ENCODE data around the gene AQP1.

The AQP1 gene

GRCh38 chr7:30934732-30935568, 23.3 kb downstream of the AQP1 start:
- DNase-seq (ENCODE audit: low read depth in 2 of 2), result no peak

DNA sequence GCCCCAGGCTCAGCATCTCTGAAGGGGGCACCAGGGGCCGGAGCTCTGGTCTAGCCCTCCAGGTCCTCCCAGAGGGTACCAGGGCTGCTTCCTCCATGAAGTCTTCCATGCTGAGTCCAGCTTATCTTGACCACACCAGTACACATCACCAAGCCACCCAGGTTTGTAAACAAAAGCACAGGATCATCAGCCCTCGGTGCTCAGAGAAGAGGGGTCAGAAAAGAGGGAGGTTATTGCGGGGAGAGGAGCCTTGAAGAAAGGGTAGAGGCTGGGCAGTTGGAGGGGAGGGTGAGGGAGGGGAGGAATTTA, 23.9 kb downstream of the AQP1 start:
- DNase-seq (ENCODE audit: low read depth in 2 of 2), result no peak

DNA sequence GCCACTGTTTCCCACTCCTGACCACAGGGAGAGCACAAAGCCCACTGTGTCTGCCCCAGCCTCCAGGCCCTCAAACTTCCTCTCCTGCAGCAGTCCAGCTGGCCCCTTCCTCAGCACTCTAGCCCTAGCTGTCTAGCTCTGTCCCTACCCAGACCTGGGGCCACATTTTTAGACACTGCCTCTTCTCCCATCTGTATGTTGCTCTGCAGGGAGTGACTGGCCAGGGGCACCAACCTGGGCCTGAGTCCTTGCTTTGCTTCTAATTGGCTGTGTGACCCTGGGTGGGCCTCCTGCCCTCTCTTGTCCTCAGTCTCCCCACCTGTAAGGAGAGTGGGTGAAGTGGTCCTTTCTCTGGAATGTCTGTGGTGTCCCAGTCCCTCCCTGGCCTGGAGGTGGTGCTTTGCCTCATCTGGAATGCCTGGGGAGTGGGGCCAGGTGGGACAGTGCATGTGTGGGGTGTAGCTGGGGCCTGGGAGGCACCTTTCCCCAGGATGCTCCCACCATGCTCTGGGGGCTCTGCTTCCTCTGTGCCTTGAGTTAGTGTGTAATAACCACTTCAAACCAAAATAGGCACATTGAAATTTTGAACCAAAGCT, 25.1 kb downstream of the AQP1 start:
- DNase-seq (ENCODE audit: low read depth in 2 of 2), result no peak

DNA sequence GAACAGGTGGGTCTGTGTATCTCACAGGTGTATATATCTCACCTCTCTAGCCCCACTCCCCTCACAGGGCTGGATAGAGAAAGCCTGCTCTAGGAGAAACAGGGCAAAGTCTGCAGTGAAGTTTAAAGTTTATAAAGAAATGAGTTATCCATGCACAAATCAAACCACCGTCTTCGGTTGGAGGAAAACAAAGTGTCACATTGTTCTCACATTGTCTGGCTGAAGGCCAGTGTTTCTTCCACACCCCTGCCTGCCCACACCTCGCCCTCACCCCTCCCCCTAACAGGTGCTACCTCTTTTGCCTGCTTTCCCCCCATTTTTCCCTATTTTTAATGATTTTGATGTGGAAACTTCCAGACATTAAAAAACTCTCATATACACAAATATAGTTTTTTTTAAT, 25.8 kb downstream of the AQP1 start:
- DNase-seq (ENCODE audit: low read depth in 2 of 2), result no peak

GRCh38 chr7:30938435-30939316, 27.0 kb downstream of the AQP1 start:
- peak; percentile 13 to 30 for DNase-seq (ENCODE audit: low read depth in 2 of 2)

GRCh38 chr7:30941582-30942323, 30.1 kb downstream of the AQP1 start:
- DNase-seq (ENCODE audit: low read depth in 2 of 2), result no peak

DNA sequence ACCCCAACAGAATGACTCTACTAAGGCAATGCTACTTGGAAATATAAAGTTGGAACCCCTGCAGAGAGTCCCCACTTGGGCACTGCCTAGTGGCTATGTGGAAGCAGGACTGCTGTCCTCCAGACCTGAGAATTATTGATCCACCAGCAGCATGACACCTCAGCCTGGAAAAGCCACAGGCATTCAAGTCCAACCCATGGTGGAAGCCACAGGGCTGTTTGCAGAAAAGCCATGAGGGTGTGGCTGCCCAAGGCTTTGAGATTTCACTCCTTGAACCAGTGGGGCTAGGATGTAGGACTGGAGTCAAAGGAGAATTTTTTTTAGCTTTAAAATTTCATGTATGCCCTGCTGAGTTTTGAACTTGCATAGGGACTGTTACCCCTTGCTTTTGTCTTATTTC, 38.5 kb downstream of the AQP1 start:
- no peak for DNase-seq (ENCODE audit: low read depth in 2 of 2)

GRCh38 chr7:30954914-30955313, 43.3 kb downstream of the AQP1 start:
- no peak for DNase-seq (ENCODE audit: low read depth in 2 of 2)

- DNase-seq (ENCODE audit: low read depth in 2 of 2), result no peak
Measured at GRCh38 chr7:30956704-30957103, 45.1 kb downstream of the AQP1 start.

DNA sequence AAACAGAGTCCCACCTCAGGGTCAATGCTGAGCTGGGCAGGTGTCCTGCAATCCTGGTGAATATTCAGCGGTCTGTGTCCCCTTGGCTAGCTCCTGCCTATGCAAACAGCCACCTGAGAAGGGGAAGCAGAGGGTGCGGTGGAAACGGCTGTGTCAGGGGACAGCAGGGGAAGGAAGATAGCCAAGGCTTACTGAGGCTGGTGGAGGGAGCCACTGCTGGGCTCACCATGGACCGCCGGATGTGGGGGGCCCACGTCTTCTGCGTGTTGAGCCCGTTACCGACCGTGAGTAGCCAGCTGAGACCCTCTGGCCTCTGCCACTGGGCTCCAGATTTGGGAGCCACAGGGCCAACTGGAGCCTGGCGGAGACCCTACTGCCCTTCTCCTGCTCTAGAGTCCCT, 52.2 kb downstream of the AQP1 start, which contains the start of gene GHRHR:
TSS of gene GHRHR (plus strand) at position 112 of the 400 bp plus-strand sequence. CDS start at position 228, 116 bp downstream.
- no peak for DNase-seq (ENCODE audit: low read depth in 2 of 2)

- DNase-seq (ENCODE audit: low read depth in 2 of 2), result no peak
Measured at GRCh38 chr7:30965372-30965771, 53.7 kb downstream of the AQP1 start.

DNA sequence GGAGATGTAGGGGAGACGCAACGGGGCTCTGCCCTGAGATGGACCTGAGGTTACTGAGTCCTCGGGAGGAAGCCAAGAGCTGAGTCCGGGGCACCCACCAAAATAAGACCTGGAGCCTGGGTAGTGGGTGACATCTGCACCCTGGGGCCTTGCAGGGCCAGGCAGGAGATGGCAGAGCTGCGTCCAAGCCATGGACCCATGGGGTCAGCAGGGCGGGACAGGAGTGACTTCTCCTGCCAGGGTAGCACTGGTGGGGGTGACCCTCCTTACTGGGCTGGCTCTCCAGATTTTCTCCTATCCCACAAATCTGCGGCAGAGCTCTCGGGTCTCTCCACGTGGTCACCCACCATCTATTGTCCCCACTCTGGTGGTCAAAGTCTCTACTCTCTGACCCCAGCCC, 54.2 kb downstream of the AQP1 start:
- no peak for DNase-seq (ENCODE audit: low read depth in 2 of 2)

DNA sequence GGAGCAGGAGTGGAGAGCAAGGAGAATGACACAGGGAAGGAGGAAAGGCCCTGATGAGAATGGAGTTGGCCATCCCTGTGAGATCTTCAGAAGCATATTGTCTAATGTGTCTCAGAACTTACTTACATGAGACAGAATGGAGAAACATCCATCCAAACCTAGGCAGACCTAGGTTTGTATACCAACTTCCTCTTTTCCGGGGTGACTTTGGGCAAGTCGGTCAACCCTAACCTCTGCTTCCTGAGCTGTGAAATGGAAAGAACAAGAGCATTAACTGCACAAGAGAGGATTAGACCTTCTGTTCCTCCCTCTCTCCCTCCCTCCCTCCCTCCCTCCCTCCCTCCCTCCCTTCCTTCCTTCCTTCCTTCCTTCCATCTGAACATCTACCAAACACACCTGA, 56.6 kb downstream of the AQP1 start:
- DNase-seq (ENCODE audit: low read depth in 2 of 2), result no peak

- DNase-seq (ENCODE audit: low read depth in 2 of 2), result no peak
Measured at GRCh38 chr7:30968747-30969603, 57.3 kb downstream of the AQP1 start.

DNA sequence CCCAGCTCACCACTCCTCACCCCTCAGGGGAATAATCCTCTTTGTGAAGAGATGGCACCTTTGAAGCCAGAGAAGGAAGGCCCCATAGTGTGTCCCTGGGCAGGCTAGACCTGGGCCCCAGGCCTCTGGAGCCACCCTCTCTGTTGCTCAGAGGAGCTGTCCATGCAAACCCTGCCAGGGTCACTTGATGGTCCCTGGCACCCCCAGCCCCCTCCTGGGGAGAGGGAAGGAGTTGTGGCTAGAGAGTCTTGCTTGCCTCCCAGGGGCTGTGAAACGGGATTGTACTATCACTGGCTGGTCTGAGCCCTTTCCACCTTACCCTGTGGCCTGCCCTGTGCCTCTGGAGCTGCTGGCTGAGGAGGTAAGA, 57.9 kb downstream of the AQP1 start:
- DNase-seq (ENCODE audit: low read depth in 2 of 2), result no peak

DNA sequence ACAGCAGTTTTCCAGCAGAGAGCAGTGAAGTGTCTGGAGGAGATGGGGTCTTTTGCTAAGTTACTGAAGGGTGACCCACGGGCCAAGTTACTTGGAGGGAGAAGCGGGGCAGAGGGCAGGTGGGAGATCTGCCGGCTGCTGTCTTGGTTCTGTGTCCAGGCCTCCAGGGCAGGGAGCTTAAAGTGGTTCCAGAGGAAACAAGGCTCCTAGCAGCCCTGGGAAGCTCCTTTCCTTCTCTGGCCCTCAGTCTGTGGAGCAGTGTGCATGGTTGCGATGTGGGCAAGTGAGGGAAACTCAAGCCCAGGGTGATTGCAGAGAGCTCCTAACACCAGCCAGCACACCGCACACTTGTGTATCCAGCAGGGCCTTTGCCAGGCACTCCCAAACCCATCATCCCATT, 58.4 kb downstream of the AQP1 start:
- DNase-seq (ENCODE audit: low read depth in 2 of 2), result no peak

DNA sequence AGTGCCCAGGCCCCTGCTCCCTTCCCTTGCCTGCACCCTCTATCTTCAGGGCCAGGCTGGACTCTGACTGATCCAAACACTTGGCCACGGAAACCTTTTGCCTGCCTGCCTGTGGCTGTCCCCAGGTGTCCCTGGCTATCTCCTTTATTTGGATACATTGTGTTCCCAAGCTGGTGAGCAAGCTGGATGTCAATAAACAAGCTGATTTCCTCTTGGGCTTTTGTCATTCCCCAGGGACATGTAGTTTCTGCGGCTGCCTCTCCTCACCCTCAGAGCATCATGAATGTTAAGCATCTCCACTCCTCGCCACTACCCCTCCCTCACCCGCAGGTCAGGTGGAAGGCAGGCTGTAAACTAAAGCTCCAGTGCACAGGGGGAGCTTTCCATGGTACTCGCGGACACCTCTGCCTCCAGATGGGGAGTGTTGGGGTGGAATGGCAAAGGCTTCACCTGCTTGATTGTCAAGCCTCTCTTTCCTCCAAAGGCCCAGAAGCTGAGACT, 59.0 kb downstream of the AQP1 start:
- DNase-seq (ENCODE audit: low read depth in 2 of 2), result no peak

DNA sequence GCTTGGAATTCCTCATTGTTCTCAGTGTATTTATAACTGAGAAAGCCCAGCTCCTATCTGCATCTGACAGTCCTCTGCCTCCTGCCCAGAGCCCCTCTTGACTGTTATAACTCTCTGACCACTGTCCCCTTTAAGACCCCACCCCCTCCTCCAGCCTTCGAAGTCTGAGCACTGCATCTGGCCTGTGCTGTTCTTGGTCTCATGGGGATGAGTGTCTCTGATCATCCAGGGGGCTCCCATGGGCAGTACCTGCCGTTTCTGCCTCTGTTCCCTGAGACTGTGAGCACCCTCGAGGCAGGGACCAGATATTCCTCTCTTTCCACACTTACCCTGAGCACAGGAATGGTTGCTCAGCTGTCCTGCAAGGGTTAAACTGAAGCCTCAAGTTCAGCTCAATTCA, 59.8 kb downstream of the AQP1 start:
- no peak for DNase-seq (ENCODE audit: low read depth in 2 of 2)

- no peak for DNase-seq (ENCODE audit: low read depth in 2 of 2)
Measured at GRCh38 chr7:30971840-30972563, 60.3 kb downstream of the AQP1 start.

GRCh38 chr7:30973292-30973691, 61.6 kb downstream of the AQP1 start:
- DNase-seq (ENCODE audit: low read depth in 2 of 2), result no peak
